ENCODE measurements around the gene BCL7A. TPM values are rescaled to one million over a fixed set of nuclear protein-coding genes. Genes with fewer than 3 reads are reported as not detected.

BCL7A gene
- total and polyA plus RNA-seq, 9 of the 15 experiments (the other 6 are each of a cell fraction or from before 2014, with no cell fraction given) = 0.25 to 21.9 (median 14.9) TPM

GRCh38 chr12:122023339-122024131, 1.9 kb downstream of the BCL7A start (continued):
- TF ChIP-seq ZNF224 (CRISPR knock-in tag; IDR thresholded peaks at IDR 0.05) (no peak), SOX6 (IDR thresholded peaks at IDR 0.05) (no peak), BRF1 (IDR thresholded peaks at IDR 0.05; ENCODE audit: borderline replicate concordance, extremely low read depth, insufficient read length) (no peak), ZNF77 (CRISPR knock-in tag; IDR thresholded peaks at IDR 0.05) (no peak), GATAD2B (IDR thresholded peaks at IDR 0.05; ENCODE audit: borderline replicate concordance) (no peak), SP1 (CRISPR knock-in tag; IDR thresholded peaks at IDR 0.05) (no peak), HDAC8 (tag; IDR thresholded peaks at IDR 0.05) (no peak), TCF15 (CRISPR knock-in tag; IDR thresholded peaks at IDR 0.05) (no peak), COPS2 (conservative IDR thresholded peaks at IDR 0.05) (no peak), KDM4B (IDR thresholded peaks at IDR 0.05; ENCODE audit: borderline replicate concordance in 2 of 2, low read depth in 1 of 2) (no peak), DDX20 (tag; IDR thresholded peaks at IDR 0.05; ENCODE audit: low read depth) (no peak), MYBL2 (IDR thresholded peaks at IDR 0.05; ENCODE audit: low read depth) (no peak), MYBL2 (CRISPR knock-in tag; IDR thresholded peaks at IDR 0.05; ENCODE audit: borderline replicate concordance) (no peak)
- TF ChIP-seq, protein P1, sequence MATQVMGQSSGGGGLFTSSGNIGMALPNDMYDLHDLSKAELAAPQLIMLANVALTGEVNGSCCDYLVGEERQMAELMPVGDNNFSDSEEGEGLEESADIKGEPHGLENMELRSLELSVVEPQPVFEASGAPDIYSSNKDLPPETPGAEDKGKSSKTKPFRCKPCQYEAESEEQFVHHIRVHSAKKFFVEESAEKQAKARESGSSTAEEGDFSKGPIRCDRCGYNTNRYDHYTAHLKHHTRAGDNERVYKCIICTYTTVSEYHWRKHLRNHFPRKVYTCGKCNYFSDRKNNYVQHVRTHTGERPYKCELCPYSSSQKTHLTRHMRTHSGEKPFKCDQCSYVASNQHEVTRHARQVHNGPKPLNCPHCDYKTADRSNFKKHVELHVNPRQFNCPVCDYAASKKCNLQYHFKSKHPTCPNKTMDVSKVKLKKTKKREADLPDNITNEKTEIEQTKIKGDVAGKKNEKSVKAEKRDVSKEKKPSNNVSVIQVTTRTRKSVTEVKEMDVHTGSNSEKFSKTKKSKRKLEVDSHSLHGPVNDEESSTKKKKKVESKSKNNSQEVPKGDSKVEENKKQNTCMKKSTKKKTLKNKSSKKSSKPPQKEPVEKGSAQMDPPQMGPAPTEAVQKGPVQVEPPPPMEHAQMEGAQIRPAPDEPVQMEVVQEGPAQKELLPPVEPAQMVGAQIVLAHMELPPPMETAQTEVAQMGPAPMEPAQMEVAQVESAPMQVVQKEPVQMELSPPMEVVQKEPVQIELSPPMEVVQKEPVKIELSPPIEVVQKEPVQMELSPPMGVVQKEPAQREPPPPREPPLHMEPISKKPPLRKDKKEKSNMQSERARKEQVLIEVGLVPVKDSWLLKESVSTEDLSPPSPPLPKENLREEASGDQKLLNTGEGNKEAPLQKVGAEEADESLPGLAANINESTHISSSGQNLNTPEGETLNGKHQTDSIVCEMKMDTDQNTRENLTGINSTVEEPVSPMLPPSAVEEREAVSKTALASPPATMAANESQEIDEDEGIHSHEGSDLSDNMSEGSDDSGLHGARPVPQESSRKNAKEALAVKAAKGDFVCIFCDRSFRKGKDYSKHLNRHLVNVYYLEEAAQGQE (IDR thresholded peaks at IDR 0.05; ENCODE audit: borderline replicate concordance) = peak; percentile 27; the same call in 1 of the 2 replicates
- TF ChIP-seq, protein P1 (CRISPR knock-in tag; IDR thresholded peaks at IDR 0.05; ENCODE audit: low read depth) = no peak
- TF ChIP-seq, protein P2, sequence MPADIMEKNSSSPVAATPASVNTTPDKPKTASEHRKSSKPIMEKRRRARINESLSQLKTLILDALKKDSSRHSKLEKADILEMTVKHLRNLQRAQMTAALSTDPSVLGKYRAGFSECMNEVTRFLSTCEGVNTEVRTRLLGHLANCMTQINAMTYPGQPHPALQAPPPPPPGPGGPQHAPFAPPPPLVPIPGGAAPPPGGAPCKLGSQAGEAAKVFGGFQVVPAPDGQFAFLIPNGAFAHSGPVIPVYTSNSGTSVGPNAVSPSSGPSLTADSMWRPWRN (IDR thresholded peaks at IDR 0.05; ENCODE audit: low read depth) = no peak
- TF ChIP-seq, protein P3, sequence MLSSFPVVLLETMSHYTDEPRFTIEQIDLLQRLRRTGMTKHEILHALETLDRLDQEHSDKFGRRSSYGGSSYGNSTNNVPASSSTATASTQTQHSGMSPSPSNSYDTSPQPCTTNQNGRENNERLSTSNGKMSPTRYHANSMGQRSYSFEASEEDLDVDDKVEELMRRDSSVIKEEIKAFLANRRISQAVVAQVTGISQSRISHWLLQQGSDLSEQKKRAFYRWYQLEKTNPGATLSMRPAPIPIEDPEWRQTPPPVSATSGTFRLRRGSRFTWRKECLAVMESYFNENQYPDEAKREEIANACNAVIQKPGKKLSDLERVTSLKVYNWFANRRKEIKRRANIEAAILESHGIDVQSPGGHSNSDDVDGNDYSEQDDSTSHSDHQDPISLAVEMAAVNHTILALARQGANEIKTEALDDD (IDR thresholded peaks at IDR 0.05) = no peak
